Fibroblast of lung (primary cell): Measurements from ENCODE around the gene ASAP3.

ENCODE experiments used
- EZH2 ChIP-seq: IDR thresholded peaks from 2 replicates; pipeline ENCODE4 v1.5.1; 2012; ENCODE audit warnings: low read length, control low read depth, mild to moderate bottlenecking; ENCODE audit errors: missing control alignments
- TF ChIP-seq, protein P1 (sequence below), 2 donors: IDR thresholded peaks in 1 of 2; conservative IDR thresholded peaks in 1 of 2; 1 replicate in 1 of 2; 2 replicates in 1 of 2; pipeline ENCODE4 v1.5.1; 2011 to 2012; ENCODE audit warnings: low read length in 2 of 2, control low read depth in 1 of 2, inconsistent platforms in 1 of 2, low read depth in 1 of 2, mild to moderate bottlenecking in 1 of 2

DNA sequence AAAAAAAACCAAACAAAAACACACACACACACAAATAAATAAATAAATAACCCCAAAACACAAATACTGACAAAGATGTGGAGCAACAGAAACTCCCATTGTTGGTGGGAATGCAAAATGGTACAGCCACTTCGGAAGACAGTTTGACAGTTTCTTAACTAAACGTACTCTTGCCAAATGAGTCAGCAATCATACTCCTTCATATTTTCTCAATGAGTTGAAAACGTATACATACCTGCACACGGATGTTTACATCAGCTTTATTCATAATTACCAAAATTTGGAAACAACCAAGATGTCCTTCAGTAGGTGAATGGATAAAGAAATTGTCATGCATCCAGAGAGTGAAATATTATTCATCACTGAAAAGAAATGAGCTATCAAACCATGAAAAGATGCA lies 23.5 kb downstream of the ASAP3 start:
- TF ChIP-seq, protein P1, sequence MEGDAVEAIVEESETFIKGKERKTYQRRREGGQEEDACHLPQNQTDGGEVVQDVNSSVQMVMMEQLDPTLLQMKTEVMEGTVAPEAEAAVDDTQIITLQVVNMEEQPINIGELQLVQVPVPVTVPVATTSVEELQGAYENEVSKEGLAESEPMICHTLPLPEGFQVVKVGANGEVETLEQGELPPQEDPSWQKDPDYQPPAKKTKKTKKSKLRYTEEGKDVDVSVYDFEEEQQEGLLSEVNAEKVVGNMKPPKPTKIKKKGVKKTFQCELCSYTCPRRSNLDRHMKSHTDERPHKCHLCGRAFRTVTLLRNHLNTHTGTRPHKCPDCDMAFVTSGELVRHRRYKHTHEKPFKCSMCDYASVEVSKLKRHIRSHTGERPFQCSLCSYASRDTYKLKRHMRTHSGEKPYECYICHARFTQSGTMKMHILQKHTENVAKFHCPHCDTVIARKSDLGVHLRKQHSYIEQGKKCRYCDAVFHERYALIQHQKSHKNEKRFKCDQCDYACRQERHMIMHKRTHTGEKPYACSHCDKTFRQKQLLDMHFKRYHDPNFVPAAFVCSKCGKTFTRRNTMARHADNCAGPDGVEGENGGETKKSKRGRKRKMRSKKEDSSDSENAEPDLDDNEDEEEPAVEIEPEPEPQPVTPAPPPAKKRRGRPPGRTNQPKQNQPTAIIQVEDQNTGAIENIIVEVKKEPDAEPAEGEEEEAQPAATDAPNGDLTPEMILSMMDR (conservative IDR thresholded peaks at IDR 0.05 in 1 of 2, IDR thresholded peaks at IDR 0.05 in 1 of 2; ENCODE audit: low read depth in 1 of 2, low read length in 2 of 2) = no peak
- TF ChIP-seq EZH2 = no peak
